Thoracic aorta (tissue), 2 donors: ENCODE results near the gene ADSS2. TPM values are rescaled to one million over a fixed set of nuclear protein-coding genes. Genes with fewer than 3 reads are reported as not detected.

ENCODE experiments used
- ATAC-seq: fragments of 150-250 bp; one replicate; pipeline ENCODE4 v1.8.0; 2017; ENCODE audit warnings: low read depth; ENCODE audit not compliant: insufficient number of reproducible peaks, low FRiP score
- DNase-seq: peaks from one replicate; pipeline ENCODE4 v3.0.0-alpha.2; 2020; ENCODE audit warnings: low spot score
- H3K27ac ChIP-seq, 2 donors: fragments of 200-600 bp; sonication (generic); 1 replicate in 1 of 2; 2 replicates in 1 of 2; pipeline ENCODE4 v1.5.1; 2016; ENCODE audit warnings: mild to moderate bottlenecking in 2 of 2, moderate library complexity in 2 of 2
- H3K27me3 ChIP-seq: fragments of 200-600 bp; sonication (generic); replicated peaks from 2 replicates; pipeline ENCODE4 v1.6.0; 2016; ENCODE audit warnings: mild to moderate bottlenecking; ENCODE audit not compliant: insufficient read depth
- H3K36me3 ChIP-seq: fragments of 200-600 bp; sonication (generic); one replicate; pipeline ENCODE4 v1.5.1; 2016
- H3K4me1 ChIP-seq, 2 donors: fragments of 200-600 bp; sonication (generic); 1 replicate in 1 of 2; 2 replicates in 1 of 2; pipeline versions ENCODE4 v1.5.1 to v1.6.0; 2016; ENCODE audit warnings: low read depth in 2 of 2, mild to moderate bottlenecking in 1 of 2; ENCODE audit not compliant: control insufficient read depth in 1 of 2
- H3K4me3 ChIP-seq: fragments of 200-600 bp; sonication (generic); 2 replicates; pipeline ENCODE4 v1.5.1; 2016; ENCODE audit warnings: mild to moderate bottlenecking
- H3K9me3 ChIP-seq: fragments of 200-600 bp; sonication (generic); 2 replicates; pipeline ENCODE4 v1.5.1; 2016
- total RNA-seq, 2 donors: library from RNA; depleted of rRNA; stranded (reverse); fragments of >200 nt; gene quantifications; one replicate each; pipeline versions ENCODE4 v1.1.0 to v1.2.3, GENCODE V29; 2016
- TF ChIP-seq, protein P1 (sequence below): fragments of 200-600 bp; sonication (generic); IDR thresholded peaks from one replicate; pipeline ENCODE4 v1.5.1; 2019; ENCODE audit warnings: antibody characterized with exemption

The ADSS2 gene
- total RNA-seq, 2 donors from 2014 or later: 51.7 to 53.2 TPM

GRCh38 chr1:244456586-244456985 is 4.9 kb upstream of the ADSS2 start:
- ATAC-seq (no peak), DNase-seq (no peak)
- no peak overlapping the region for H3K4me3 ChIP-seq
- TF ChIP-seq, protein P1, sequence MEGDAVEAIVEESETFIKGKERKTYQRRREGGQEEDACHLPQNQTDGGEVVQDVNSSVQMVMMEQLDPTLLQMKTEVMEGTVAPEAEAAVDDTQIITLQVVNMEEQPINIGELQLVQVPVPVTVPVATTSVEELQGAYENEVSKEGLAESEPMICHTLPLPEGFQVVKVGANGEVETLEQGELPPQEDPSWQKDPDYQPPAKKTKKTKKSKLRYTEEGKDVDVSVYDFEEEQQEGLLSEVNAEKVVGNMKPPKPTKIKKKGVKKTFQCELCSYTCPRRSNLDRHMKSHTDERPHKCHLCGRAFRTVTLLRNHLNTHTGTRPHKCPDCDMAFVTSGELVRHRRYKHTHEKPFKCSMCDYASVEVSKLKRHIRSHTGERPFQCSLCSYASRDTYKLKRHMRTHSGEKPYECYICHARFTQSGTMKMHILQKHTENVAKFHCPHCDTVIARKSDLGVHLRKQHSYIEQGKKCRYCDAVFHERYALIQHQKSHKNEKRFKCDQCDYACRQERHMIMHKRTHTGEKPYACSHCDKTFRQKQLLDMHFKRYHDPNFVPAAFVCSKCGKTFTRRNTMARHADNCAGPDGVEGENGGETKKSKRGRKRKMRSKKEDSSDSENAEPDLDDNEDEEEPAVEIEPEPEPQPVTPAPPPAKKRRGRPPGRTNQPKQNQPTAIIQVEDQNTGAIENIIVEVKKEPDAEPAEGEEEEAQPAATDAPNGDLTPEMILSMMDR: no peak
- H3K4me1 ChIP-seq: peaks cover 0 to 9% of the 10 kb centered on the region in 2 donors
- H3K27ac ChIP-seq: no peak overlapping the region
- H3K9me3 ChIP-seq: no peaks in the 10 kb centered on the region
- H3K36me3 ChIP-seq: no peaks in the 10 kb centered on the region
- no peaks in the 10 kb centered on the region for H3K27me3 ChIP-seq

GRCh38 chr1:244454412-244454811 is 2.7 kb upstream of the ADSS2 start:
- TF ChIP-seq, protein P1: no peak
- no peaks in the 10 kb centered on the region for H3K9me3 ChIP-seq
- no peak overlapping the region for H3K27ac ChIP-seq
- no peaks in the 10 kb centered on the region for H3K36me3 ChIP-seq
- H3K4me3 ChIP-seq: no peak overlapping the region
- DNase-seq (no peak), ATAC-seq (no peak)
- H3K4me1 ChIP-seq: peaks cover 10 to 18% of the 10 kb centered on the region in 2 donors
- H3K27me3 ChIP-seq: no peaks in the 10 kb centered on the region

DNA sequence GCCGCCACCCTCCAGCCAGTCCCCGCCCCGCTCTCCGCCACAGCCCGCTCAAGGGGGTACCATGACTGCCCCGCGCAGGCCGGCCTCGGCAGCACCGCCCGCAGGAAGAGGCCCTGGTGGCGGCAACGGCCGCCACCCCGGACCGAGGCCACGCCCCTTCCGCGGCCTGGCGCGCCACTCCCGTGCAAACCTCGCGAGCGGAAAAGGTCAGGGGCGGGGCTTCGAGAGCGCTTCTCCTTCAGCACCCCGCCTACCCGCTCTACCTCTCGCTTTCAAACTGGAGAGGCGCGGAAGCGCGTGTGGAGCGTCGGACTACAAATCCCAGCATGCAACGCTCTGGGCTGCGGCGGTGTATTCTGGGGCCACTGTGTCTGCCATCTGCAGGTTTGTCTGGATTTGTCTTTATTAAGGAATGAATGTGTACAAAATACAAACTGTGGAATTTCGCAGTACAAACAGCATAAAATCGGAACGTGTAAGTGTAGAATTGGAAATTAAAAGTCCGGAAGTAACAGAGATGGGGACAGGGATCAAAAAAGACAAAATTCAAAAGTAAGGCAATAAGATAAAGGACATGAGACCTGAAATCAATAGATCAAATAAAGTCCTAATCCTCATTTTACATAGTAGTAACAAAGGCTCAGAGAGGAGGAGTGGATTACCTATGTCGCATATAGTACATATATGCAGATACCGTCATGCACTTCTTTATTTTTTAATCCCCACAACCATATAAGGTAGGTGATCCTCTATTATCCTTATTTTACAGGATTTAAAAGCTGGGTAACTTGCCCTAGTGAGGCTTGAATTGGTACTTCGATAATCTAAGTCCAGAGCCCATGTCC is 464 bp upstream of the ADSS2 start:
- ATAC-seq (peak; percentile 93), DNase-seq (peak; percentile 98)
- peak overlapping the region; percentile 96 for H3K4me3 ChIP-seq
- peak overlapping the region; percentile 94 to 97 for H3K27ac ChIP-seq
- TF ChIP-seq, protein P1: peak; percentile 54
- H3K36me3 ChIP-seq: no peaks in the 10 kb centered on the region
- H3K4me1 ChIP-seq: peaks cover 15 to 40% of the 10 kb centered on the region in 2 donors
- H3K27me3 ChIP-seq: no peaks in the 10 kb centered on the region
- no peaks in the 10 kb centered on the region for H3K9me3 ChIP-seq

DNA sequence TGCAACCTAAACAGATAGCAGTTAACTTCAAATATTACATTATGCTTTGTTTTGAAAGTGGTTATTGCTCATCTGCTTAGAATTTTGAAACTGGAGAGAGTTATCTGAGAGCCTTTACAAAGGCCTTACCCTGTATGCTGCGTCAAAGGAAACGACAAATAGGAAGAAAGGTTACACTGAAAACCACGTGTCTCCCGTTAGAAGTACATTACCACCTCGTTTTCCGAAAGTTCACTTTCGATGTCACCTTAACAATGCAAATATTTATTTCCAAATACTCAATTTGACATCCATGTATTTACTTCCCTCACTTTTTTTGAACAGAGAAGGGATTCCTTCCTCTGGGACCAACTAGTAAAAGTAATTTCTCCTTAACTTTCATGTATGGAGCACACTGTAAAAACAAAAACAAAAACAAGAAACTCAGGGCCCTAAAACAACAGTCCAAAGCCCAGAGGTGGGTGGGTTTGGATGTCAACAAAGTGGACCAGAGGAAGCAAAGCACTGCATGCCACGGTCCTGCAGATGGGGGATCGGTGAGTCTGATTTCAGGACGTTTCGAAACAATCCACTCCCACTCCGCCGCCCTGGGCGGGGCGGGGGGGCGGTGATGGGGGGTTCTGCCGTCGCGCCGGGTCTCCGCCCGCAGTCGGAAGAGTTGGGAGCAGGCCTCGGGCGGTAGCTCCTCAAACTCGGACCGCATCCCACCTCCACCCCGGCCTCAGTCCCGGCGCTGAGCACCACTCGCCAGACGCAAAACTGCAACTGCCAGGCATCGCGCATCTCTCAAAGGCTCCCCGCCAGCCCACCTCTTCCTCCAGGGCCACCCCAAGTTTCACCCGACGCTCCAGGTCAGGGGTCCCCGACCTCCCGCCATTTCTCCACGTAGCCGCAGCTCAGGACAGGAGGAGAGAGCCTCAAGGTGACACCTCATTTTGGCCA is 841 bp downstream of the ADSS2 start:
- no peaks in the 10 kb centered on the region for H3K36me3 ChIP-seq
- H3K9me3 ChIP-seq: no peaks in the 10 kb centered on the region
- TF ChIP-seq, protein P1: no peak
- DNase-seq (no peak), ATAC-seq (no peak)
- no peaks in the 10 kb centered on the region for H3K27me3 ChIP-seq
- peak overlapping the region; percentile 94 to 97 for H3K27ac ChIP-seq
- peak overlapping the region; percentile 96 for H3K4me3 ChIP-seq
- H3K4me1 ChIP-seq: peaks cover 15 to 47% of the 10 kb centered on the region in 2 donors
